ENCODE data around the gene FAM184A.

The FAM184A gene

GRCh38 chr6:118985123-118985830, 93.2 kb downstream of the FAM184A start:
- TF ChIP-seq CTCF (IDR thresholded peaks at IDR 0.05; ENCODE audit: insufficient read depth, low read length, missing control alignments), result no peak
- ChIA-PET CTCF (no interaction called here), POLR2A (no interaction called here)
- no peak for DNase-seq (ENCODE audit: low read depth, low spot score)
- H3K4me3 ChIP-seq (ENCODE audit: low read depth, low read length), result no peak overlapping the region

GRCh38 chr6:118984342-118984741, 94.1 kb downstream of the FAM184A start:
- ChIA-PET POLR2A (no interaction called here), CTCF (no interaction called here)
- H3K4me3 ChIP-seq (ENCODE audit: low read depth, low read length), result no peak overlapping the region
- no peak for TF ChIP-seq CTCF (IDR thresholded peaks at IDR 0.05; ENCODE audit: insufficient read depth, low read length, missing control alignments)
- DNase-seq (ENCODE audit: low read depth, low spot score), result no peak

- H3K4me3 ChIP-seq (ENCODE audit: low read depth, low read length), result no peak overlapping the region
- TF ChIP-seq CTCF (IDR thresholded peaks at IDR 0.05; ENCODE audit: insufficient read depth, low read length, missing control alignments), result no peak
- POLR2A ChIA-PET, result no interaction called here
- CTCF ChIA-PET, result interaction anchor here (1.8 kb wide), 1 partner anchor 128 kb away, joined by 4 read pairs; no protein-coding TSS in a partner anchor
- no peak for DNase-seq (ENCODE audit: low read depth, low spot score)
Observed at GRCh38 chr6:118982575-118982911, 95.9 kb downstream of the FAM184A start.

GRCh38 chr6:118981884-118982574, 96.4 kb downstream of the FAM184A start:
- ChIA-PET CTCF (interaction anchor here (1.8 kb wide), 1 partner anchor 129 kb away, joined by 4 read pairs; no protein-coding TSS in a partner anchor), POLR2A (no interaction called here)
- TF ChIP-seq CTCF (IDR thresholded peaks at IDR 0.05; ENCODE audit: insufficient read depth, low read length, missing control alignments), result no peak
- no peak overlapping the region for H3K4me3 ChIP-seq (ENCODE audit: low read depth, low read length)
- no peak for DNase-seq (ENCODE audit: low read depth, low spot score)

GRCh38 chr6:118980063-118980462, 98.4 kb downstream of the FAM184A start:
- ChIA-PET CTCF (no interaction called here), POLR2A (no interaction called here)
- no peak overlapping the region for H3K4me3 ChIP-seq (ENCODE audit: low read depth, low read length)
- DNase-seq (ENCODE audit: low read depth, low spot score), result no peak
- no peak for TF ChIP-seq CTCF (IDR thresholded peaks at IDR 0.05; ENCODE audit: insufficient read depth, low read length, missing control alignments)

- no peak overlapping the region for H3K4me3 ChIP-seq (ENCODE audit: low read depth, low read length)
- TF ChIP-seq CTCF (IDR thresholded peaks at IDR 0.05; ENCODE audit: insufficient read depth, low read length, missing control alignments), result no peak
- ChIA-PET POLR2A (no interaction called here), CTCF (no interaction called here)
- no peak for DNase-seq (ENCODE audit: low read depth, low spot score)
Observed at GRCh38 chr6:118974790-118975189, 103.7 kb downstream of the FAM184A start.

Data from AG04449 (cell line).